Epithelial cell of esophagus (primary cell): ENCODE results near the gene NAA15.

Experiments used
- DNase-seq: peaks from one replicate; pipeline ENCODE4 v3.0.0; 2010; ENCODE audit warnings: low read depth
- H3K4me3 ChIP-seq: 2 replicates; pipeline ENCODE4 v1.5.1; 2011; ENCODE audit warnings: mild to moderate bottlenecking, low read length, control low read depth
- CTCF ChIP-seq: IDR thresholded peaks from 2 replicates; pipeline ENCODE4 v1.5.1; 2011; ENCODE audit warnings: low read depth, mild to moderate bottlenecking, low read length, control low read depth, inconsistent platforms; ENCODE audit not compliant: insufficient read depth; ENCODE audit errors: missing control alignments

Gene NAA15

GRCh38 chr4:139367421-139368090, 66.3 kb downstream of the NAA15 start:
- no peak for DNase-seq
- TF ChIP-seq CTCF: no peak
- H3K4me3 ChIP-seq: no peak overlapping the region

DNA sequence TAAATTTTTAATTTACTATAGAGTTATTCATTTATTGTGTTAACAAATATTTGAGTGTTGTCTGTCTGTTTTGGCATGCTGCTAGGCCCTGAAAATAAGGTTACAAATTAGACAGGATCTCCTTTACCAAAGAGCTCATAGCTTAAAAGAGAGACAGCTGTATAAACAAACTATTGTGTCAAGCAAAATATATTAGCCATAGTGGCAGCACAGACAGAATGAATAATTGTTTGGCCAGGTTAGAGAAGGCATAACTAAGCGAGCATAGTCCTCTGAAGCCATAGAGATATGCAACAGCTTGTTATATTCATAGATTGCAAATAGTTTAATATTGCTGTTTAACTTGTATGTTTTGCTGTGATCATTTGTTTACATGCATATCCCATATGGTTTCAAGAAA, 67.7 kb downstream of the NAA15 start:
- H3K4me3 ChIP-seq: no peak overlapping the region
- DNase-seq: no peak
- TF ChIP-seq CTCF: no peak

DNA sequence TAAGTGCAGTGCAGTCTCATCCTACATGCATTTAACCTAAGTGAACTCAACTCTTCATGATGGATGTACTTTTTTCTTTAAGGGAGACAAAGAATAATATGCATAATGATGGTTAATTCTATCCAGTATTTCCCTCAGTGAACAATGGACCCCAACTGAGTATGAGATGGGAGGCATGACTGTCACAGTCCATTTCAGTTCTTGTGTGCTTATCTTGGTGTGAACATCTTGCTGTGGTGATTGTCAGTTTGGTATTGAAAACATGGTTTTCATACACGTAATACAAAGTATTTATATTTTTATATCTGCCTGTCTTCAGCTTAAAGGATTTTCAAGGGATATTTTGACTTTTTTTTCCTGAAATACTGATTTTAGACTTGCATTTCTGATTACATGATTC, 72.9 kb downstream of the NAA15 start:
- DNase-seq: no peak
- H3K4me3 ChIP-seq: no peak overlapping the region
- no peak for TF ChIP-seq CTCF

- no peak for TF ChIP-seq CTCF
Measured at GRCh38 chr4:139386421-139386820, 85.1 kb downstream of the NAA15 start.

GRCh38 chr4:139389102-139389501, 87.8 kb downstream of the NAA15 start:
- no peak for TF ChIP-seq CTCF
- no peak for DNase-seq
- no peak overlapping the region for H3K4me3 ChIP-seq

More at GRCh38 chr4:139386421-139386820, 85.1 kb downstream of the NAA15 start:
- no peak overlapping the region for H3K4me3 ChIP-seq
- DNase-seq: no peak

- H3K4me3 ChIP-seq: no peak overlapping the region
- no peak for TF ChIP-seq CTCF
- no peak for DNase-seq
Measured at GRCh38 chr4:139389991-139390390, 88.7 kb downstream of the NAA15 start.

- DNase-seq: no peak
- H3K4me3 ChIP-seq: no peak overlapping the region
- no peak for TF ChIP-seq CTCF
Measured at GRCh38 chr4:139391731-139392130, 90.4 kb downstream of the NAA15 start.
